Renal cortical epithelial cell (primary cell): ENCODE data around the gene TPRX1. TPM values are rescaled to one million over a fixed set of nuclear protein-coding genes. Genes with fewer than 3 reads are reported as not detected.
"Not testable (repeated sequence)": the region's sequence is repeated elsewhere in the genome, so short reads cannot be mapped to it uniquely, and the experiment has no call there.

ENCODE experiments used
- DNase-seq: peaks from one replicate; pipeline ENCODE4 v3.0.0-alpha.2; 2011; ENCODE audit warnings: low read depth
- total RNA-seq: library from RNA; depleted of rRNA; stranded (reverse); fragments of >200 nt; gene quantifications from 2 replicates; pipeline ENCODE4 v1.2.3, GENCODE V29; 2014

TPRX1 gene
- total RNA-seq, 1 donor from 2014 or later: not detected

- no peak for DNase-seq
Measured at GRCh38 chr19:47768604-47769003, 35.7 kb downstream of the TPRX1 start.

DNA sequence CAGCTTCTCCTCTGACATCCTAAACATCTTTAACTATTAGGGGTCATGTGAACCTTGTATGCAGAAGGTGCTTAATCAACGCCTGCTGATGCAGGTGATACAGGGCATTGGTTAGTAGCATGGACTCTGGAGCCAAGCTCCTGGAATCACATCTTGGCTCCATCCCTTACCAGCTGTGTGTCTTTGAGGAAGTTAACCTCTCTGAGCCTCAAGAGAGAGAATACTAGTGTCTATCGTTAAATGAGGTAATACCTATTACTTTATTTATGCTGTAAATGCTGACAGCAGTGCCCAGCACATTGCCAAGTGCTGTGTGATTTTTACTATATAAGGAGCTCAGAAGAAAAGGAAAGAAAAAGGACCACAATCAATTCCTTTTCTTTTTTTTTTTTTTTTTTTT is 37.0 kb downstream of the TPRX1 start:
- no peak for DNase-seq

- DNase-seq: no peak
Measured at GRCh38 chr19:47766670-47767069, 37.7 kb downstream of the TPRX1 start.

GRCh38 chr19:47766359-47766620 is 38.1 kb downstream of the TPRX1 start:
- no peak for DNase-seq

- no peak for DNase-seq
Measured at GRCh38 chr19:47765523-47766358, 38.6 kb downstream of the TPRX1 start.

DNA sequence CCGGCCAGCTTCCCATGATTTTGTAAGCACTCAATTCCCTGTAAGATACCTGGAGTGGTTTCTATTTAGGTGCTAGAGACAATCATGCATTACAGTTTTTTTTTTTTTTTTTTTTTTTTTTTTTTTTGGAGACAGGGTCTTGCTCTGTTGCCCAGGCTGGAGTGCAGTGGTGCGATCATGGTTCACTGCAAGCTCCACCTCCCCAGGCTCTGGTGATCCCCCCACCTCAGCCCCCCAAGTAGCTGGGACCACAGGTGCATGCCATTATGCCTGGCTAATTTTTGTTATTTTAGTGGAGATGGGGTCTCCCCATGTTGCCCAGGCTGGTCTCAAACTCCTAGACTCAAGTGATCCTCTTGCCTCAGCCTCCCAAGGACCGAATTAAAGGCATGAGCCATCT is 39.6 kb downstream of the TPRX1 start:
- not testable (repeated sequence) for DNase-seq

DNA sequence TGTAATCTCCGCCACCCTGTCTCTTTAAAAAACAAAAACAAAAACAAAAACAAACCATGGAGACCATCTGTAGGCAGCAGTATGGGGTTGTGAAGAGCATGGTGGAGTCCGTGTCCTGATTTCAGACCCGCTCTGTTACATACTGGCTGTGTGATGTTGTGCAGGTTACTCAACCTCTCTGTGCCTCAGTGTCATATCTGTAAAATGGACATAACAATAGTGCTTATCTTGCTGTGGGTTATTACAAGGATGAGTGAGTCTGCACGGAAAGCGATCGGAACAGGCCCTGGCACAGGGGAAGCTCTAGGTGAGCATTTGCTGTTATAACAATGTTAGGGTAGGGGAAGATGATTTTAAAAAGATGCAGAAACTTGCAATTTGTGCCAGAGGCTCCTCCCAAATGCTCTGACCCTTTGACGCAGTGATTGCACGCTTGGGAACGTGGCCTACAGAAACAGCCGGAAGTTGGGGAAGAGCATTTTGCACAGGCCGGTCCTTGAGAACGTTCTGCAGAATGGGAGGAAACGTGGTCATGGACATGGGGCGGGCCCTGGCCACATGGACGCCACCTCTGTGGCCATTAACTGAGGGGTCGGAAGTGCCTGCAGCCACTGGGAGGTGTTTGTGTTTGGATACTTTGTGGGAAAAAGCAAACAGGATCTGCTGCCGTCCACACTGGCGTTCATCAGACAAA is 41.6 kb downstream of the TPRX1 start:
- DNase-seq: no peak

DNA sequence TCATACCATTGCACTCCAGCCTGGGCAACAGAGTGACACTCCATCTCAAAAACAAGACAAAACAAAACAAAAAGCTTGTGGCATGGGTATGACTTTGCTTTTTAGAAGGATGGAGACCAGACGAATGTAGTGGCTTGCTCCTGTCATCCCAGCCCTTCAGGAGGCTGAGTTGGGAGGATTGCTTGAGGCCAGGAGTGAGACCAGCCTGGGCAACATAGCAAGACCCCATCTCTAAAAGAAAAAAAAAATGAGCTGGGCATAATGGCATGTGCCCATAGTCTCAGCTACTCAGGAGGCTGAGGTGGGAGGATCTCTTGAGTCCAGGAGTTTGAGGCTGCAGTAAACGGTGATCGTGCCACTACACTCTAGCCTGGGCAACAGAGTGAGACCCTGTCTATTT is 42.2 kb downstream of the TPRX1 start:
- no peak for DNase-seq

- no peak for DNase-seq
Measured at GRCh38 chr19:47761566-47761965, 42.8 kb downstream of the TPRX1 start.

GRCh38 chr19:47760632-47760999 is 43.7 kb downstream of the TPRX1 start:
- no peak for DNase-seq

- DNase-seq: no peak
Measured at GRCh38 chr19:47758443-47758804, 45.9 kb downstream of the TPRX1 start.

DNA sequence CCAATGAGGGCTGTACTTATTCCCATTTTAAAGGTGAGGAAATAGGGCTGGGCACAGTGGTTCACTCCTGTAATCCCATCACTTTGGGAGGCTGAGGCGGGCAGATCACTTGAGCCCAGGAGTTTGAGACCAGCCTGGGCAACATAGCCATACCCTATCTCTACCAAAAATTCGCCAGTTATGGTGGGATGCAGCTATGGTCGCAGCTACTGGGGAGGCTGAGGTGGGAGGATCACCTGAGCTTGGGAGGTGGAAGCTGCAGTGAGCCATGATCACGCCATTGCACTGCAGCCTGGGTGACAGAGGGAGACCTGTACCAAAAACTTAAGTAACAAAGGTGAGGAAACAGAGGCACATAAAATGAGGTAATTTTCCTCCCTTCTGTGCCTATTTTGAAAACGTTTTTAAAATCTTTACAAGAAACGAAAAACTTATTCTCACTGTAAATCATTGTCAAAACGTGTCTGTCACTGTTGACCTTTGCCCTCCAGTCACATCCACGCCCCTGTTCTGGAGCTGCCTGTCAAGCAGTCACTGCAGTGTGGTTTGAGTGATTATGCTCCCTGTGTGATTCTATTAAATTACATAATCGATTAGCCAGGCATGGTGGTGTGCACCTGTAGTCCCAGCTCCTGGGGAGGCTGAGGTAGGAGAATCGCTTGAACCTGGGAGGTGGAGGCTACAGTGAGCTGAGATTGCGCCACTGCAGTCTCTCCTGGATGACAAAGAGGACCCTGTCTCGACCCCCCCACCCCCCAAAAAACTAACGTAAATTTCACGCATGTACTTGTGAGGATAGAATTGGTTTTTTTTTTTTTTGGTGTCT is 46.5 kb downstream of the TPRX1 start:
- no peak for DNase-seq

DNA sequence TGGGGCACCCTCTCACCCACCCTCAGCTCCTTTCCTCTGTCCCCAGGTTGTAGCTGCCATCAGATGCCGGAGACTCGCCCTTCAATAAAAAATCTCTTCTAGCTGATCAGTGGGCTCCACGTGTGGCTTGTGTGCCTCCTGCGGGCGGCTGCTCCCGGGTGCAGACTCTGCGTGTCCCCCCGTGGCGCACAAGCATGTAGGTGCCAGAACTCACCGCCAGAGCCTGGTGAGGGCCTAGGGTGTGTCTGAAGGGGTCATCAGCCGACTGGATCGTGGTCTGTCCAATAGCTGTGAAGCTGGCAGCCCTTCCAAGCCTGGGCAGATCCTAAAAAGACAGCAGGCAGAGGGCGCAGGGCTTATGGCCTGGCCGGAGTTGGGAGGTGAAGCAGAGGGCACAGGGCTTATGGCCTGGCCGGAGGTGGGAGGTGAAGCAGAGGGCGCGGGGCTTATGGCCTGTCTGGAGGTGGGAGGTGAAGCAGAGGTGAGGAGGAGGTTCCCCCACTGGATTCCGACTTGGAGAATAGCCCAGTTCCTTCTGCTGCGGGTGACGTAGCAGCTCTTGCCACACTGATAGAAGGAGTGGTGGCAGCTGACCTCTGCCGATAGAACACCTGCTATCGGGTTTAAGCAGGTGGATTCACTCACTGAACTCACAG is 47.3 kb downstream of the TPRX1 start:
- DNase-seq: no peak

DNA sequence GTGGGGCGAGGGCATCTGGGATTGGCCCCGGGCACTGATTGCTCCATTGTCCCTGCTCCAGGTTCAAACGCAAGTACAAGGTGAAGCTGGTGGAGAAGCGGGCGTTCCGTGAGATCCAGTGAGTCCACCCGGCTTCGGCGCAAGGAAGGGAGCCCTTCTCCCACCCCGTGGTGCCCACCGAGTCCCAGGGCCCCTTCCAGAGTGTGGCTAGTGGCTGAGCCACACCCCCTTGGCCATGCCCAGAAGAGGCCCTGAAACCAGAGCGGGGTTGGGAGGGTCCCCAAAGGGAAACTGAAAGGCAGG is 47.8 kb downstream of the TPRX1 start:
- no peak for DNase-seq

GRCh38 chr19:47755762-47756626 is 48.4 kb downstream of the TPRX1 start:
- DNase-seq: no peak

DNA sequence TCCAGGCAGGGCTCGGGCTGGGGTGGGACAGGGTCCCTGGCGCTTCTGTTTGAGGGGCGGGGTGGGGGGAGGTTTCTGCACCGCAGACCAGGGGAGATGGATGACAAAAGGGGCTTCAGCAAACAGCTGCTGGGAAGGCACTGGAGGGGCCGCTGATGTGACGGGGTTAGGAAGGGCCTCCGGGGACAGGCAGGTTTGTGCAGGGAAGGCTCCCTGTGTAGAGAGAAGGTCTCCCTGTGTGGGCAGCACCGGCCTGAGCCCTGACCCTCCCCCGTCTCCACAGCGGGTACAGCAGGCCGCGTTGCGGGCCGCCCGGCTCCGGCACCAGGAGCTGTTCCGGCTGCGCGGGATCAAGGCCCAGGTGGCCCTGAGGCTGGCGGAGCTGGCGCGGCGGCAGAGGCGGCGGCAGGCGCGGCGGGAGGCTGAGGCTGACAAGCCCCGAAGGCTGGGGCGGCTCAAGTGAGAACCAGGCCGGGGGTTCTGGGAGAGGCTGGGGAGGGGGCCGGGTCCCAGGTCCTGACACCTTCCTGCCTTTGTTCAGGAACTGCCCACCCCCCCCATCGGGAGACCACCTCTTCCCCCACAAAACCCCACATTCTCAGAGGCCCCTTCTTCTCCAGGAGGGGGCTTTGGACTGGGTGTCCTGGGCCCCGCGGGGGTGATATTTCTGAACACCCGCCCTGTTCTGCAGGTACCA is 49.1 kb downstream of the TPRX1 start:
- no peak for DNase-seq

DNA sequence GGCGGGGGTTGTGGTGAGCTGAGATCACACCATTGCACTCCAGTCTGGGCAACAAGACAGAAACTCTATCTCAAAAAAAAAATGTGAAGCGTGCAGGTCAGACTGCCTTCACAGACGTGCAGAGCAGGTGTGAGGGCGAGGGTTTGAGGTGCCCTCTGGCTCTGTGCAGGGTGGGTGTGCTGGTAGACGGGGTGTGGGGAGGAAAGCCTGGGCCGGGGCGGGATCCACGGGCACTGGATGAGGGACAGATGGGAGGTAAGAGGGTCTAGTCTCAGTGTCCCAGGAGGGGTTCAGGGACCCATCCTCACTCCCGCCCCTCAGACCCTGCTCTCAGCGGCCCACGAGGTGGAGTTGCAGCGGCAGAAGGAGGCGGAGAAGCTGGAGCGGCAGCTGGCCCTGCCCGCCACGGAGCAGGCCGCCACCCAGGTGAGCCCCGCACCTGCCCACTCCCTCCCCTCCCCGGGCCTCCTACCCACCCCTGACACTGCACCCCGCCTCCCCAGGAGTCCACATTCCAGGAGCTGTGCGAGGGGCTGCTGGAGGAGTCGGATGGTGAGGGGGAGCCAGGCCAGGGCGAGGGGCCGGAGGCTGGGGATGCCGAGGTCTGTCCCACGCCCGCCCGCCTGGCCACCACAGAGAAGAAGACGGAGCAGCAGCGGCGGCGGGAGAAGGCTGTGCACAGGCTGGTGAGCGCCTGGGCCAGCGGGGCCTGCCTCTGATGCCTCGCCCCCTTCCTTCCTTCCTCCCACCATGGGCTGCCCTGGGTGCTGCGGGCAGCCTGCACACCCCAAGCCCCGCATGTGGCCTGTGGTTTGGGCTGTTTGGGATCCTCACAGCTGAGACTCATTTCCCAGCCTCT is 49.9 kb downstream of the TPRX1 start:
- no peak for DNase-seq

DNA sequence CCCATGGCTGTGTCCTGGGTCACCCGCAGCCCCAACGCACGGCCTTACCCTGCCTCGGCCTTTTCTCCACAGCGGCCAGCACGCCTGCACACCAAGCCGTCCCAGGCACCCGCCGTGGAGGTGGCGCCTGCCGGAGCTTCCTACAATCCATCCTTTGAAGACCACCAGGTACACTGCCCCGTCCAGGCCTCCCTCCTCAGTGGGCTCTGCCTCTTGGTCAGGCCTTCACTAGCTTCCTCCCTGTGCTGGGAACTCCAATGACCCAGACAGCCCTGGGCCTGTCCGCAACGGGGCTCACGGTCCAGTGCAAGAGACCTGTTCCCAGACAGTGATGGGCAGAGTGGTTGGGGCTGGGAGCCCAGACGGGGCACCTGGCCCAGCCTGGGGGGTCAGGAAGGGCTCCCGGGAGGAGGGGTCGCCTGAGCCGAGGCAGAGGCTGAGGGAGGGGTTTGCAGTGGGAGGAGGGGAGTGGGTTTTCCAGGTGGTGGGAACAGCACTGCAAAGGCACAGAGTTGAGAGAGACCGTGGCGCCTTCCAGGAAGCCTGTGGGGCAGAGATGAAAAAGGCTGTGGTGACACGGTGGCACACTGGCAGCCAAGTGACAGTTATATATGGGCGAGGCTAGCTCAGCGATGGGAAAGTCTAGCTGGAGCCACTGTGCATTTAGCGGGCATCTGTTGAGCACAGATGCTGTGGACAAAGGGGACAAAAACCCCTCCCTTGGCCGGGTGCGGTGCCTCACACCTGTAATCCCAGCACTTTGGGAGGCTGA is 51.7 kb downstream of the TPRX1 start:
- DNase-seq: no peak
